HL-60 (cell line): Measurements from ENCODE around the gene INSIG2.

Source experiments
- DNase-seq, 2 experiments: peaks; one replicate each; pipeline ENCODE4 v3.0.0-alpha.2; 2010 to 2020; ENCODE audit warnings: low read depth in 1 of 2, low spot score in 1 of 2
- H3K27ac ChIP-seq: fragments of 250-450 bp; sonication (Bioruptor Pico); replicated peaks from 2 replicates; pipeline ENCODE4 v1.5.1; 2020; ENCODE audit warnings: mild to moderate bottlenecking, moderate library complexity
- H3K27me3 ChIP-seq: fragments of 250-450 bp; sonication (Bioruptor Pico); 2 replicates; pipeline ENCODE4 v1.5.1; 2021; ENCODE audit warnings: mild to moderate bottlenecking, moderate library complexity; ENCODE audit not compliant: insufficient read depth, poor library complexity, severe bottlenecking
- H3K4me3 ChIP-seq: replicated peaks from 2 replicates; pipeline ENCODE4 v1.5.1; 2011; ENCODE audit warnings: mild to moderate bottlenecking, control low read depth, low read length; ENCODE audit not compliant: insufficient read depth
- GABPA ChIP-seq: IDR thresholded peaks from 2 replicates; pipeline ENCODE4 v1.6.1; 2012; ENCODE audit warnings: low read depth
- POLR2AphosphoS5 ChIP-seq: IDR thresholded peaks from 2 replicates; pipeline ENCODE4 v1.6.1; 2012; ENCODE audit warnings: low read depth
- SPI1 ChIP-seq: IDR thresholded peaks from 2 replicates; pipeline ENCODE4 v1.6.1; 2012; ENCODE audit warnings: low read depth, mild to moderate bottlenecking, borderline replicate concordance
- TF ChIP-seq, protein P1 (sequence below): IDR thresholded peaks from one replicate; pipeline ENCODE4 v1.5.1; 2011; ENCODE audit warnings: low read length, control low read depth, inconsistent platforms; ENCODE audit not compliant: insufficient read depth
- TF ChIP-seq, protein P2 (sequence below): IDR thresholded peaks from 2 replicates; pipeline ENCODE4 v1.6.1; 2012; ENCODE audit warnings: low read depth; ENCODE audit not compliant: insufficient replicate concordance

The INSIG2 gene

DNA sequence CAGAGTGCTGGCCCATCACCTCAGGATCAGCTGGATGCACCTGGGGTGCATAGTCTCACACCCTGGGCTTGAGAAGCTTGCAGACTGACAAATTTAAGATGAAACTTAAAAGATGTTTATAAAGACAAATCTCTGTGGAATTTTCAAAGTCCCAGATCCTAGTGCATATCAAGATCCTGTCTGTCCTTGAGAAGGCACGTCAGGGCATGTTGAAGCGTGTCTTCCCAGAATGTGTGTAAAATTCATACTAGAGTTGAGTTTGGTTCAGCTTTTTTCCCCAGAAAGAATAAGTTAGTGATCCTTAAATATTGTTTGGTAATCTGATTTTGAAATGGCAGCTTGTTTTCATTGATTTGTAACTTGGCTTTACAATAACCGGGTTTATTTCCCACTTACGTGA, 27.5 kb downstream of the INSIG2 start:
- no peak for DNase-seq
- Histone ChIP-seq H3K27ac (no peak overlapping the region), H3K4me3 (no peak overlapping the region), H3K27me3 (no peaks in the 10 kb centered on the region)
- TF ChIP-seq, protein P1, sequence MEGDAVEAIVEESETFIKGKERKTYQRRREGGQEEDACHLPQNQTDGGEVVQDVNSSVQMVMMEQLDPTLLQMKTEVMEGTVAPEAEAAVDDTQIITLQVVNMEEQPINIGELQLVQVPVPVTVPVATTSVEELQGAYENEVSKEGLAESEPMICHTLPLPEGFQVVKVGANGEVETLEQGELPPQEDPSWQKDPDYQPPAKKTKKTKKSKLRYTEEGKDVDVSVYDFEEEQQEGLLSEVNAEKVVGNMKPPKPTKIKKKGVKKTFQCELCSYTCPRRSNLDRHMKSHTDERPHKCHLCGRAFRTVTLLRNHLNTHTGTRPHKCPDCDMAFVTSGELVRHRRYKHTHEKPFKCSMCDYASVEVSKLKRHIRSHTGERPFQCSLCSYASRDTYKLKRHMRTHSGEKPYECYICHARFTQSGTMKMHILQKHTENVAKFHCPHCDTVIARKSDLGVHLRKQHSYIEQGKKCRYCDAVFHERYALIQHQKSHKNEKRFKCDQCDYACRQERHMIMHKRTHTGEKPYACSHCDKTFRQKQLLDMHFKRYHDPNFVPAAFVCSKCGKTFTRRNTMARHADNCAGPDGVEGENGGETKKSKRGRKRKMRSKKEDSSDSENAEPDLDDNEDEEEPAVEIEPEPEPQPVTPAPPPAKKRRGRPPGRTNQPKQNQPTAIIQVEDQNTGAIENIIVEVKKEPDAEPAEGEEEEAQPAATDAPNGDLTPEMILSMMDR, result no peak
- TF ChIP-seq SPI1 (no peak), POLR2AphosphoS5 (no peak), GABPA (no peak)
- TF ChIP-seq, protein P2, sequence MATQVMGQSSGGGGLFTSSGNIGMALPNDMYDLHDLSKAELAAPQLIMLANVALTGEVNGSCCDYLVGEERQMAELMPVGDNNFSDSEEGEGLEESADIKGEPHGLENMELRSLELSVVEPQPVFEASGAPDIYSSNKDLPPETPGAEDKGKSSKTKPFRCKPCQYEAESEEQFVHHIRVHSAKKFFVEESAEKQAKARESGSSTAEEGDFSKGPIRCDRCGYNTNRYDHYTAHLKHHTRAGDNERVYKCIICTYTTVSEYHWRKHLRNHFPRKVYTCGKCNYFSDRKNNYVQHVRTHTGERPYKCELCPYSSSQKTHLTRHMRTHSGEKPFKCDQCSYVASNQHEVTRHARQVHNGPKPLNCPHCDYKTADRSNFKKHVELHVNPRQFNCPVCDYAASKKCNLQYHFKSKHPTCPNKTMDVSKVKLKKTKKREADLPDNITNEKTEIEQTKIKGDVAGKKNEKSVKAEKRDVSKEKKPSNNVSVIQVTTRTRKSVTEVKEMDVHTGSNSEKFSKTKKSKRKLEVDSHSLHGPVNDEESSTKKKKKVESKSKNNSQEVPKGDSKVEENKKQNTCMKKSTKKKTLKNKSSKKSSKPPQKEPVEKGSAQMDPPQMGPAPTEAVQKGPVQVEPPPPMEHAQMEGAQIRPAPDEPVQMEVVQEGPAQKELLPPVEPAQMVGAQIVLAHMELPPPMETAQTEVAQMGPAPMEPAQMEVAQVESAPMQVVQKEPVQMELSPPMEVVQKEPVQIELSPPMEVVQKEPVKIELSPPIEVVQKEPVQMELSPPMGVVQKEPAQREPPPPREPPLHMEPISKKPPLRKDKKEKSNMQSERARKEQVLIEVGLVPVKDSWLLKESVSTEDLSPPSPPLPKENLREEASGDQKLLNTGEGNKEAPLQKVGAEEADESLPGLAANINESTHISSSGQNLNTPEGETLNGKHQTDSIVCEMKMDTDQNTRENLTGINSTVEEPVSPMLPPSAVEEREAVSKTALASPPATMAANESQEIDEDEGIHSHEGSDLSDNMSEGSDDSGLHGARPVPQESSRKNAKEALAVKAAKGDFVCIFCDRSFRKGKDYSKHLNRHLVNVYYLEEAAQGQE, result no peak

DNA sequence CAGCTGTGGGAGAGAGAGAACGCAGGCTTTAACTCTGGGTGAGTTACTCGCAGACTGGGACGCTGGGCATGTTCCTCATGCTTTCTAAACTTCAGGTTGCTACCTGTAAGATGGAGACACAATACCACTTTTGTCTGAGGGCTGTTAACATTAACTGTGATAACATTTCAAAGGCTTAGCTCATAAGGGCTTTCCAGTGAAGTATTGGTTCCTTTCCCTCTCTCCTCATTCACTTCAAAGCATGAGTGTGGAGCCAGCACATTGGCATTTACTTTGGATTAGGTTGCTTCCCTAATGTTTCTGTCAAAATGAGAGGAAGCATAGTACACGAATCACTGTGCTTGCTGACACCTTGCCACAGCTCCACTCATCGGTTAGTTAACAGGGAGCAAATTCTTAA, 30.2 kb downstream of the INSIG2 start:
- Histone ChIP-seq H3K27me3 (no peaks in the 10 kb centered on the region), H3K27ac (no peak overlapping the region), H3K4me3 (no peak overlapping the region)
- TF ChIP-seq POLR2AphosphoS5 (no peak), GABPA (no peak), SPI1 (no peak)
- TF ChIP-seq, protein P1, result no peak
- TF ChIP-seq, protein P2, result no peak
- no peak for DNase-seq

DNA sequence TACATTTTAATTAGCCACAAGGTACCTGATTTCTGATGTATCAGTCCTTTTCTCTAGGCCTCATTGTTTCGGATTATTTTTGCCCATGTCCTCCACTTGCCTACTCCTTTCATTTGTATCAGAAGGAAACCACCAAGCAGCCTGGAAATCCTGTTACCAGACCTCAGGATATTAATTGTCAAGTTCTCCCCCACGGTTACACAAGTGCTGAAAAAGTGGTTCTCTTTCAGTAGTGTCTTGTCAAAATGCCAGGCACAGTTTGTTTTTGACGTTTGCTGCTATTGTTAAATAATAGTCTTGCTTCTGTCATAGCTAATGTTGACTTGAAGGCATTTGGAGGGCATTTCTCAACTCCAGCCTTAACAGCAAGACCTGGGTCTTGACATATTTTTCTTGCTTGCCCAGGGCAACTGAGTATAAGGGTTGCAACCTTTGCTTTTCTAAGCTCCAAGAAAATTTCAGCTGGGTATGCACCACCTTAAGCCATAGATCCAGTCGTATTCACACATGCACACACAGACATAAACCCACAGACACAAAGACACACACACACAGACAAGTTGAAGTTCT, 31.0 kb downstream of the INSIG2 start:
- H3K4me3 ChIP-seq, result no peak overlapping the region
- H3K27me3 ChIP-seq, result no peaks in the 10 kb centered on the region
- no peak overlapping the region for H3K27ac ChIP-seq
- DNase-seq, result no peak
- TF ChIP-seq, protein P1, result no peak
- TF ChIP-seq SPI1 (no peak), GABPA (no peak), POLR2AphosphoS5 (no peak)
- TF ChIP-seq, protein P2, result no peak
